HG03469 (cell line): ENCODE data around the gene CDH11.

Source experiments
- ATAC-seq: cut with Tn5 transposase; IDR thresholded peaks from one replicate; pipeline ENCODE4 v1.9.1; 2021; ENCODE audit warnings: mild to moderate bottlenecking, moderate library complexity, moderate number of reproducible peaks; ENCODE audit not compliant: unreplicated experiment

Gene CDH11, protein sequence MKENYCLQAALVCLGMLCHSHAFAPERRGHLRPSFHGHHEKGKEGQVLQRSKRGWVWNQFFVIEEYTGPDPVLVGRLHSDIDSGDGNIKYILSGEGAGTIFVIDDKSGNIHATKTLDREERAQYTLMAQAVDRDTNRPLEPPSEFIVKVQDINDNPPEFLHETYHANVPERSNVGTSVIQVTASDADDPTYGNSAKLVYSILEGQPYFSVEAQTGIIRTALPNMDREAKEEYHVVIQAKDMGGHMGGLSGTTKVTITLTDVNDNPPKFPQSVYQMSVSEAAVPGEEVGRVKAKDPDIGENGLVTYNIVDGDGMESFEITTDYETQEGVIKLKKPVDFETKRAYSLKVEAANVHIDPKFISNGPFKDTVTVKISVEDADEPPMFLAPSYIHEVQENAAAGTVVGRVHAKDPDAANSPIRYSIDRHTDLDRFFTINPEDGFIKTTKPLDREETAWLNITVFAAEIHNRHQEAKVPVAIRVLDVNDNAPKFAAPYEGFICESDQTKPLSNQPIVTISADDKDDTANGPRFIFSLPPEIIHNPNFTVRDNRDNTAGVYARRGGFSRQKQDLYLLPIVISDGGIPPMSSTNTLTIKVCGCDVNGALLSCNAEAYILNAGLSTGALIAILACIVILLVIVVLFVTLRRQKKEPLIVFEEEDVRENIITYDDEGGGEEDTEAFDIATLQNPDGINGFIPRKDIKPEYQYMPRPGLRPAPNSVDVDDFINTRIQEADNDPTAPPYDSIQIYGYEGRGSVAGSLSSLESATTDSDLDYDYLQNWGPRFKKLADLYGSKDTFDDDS

DNA sequence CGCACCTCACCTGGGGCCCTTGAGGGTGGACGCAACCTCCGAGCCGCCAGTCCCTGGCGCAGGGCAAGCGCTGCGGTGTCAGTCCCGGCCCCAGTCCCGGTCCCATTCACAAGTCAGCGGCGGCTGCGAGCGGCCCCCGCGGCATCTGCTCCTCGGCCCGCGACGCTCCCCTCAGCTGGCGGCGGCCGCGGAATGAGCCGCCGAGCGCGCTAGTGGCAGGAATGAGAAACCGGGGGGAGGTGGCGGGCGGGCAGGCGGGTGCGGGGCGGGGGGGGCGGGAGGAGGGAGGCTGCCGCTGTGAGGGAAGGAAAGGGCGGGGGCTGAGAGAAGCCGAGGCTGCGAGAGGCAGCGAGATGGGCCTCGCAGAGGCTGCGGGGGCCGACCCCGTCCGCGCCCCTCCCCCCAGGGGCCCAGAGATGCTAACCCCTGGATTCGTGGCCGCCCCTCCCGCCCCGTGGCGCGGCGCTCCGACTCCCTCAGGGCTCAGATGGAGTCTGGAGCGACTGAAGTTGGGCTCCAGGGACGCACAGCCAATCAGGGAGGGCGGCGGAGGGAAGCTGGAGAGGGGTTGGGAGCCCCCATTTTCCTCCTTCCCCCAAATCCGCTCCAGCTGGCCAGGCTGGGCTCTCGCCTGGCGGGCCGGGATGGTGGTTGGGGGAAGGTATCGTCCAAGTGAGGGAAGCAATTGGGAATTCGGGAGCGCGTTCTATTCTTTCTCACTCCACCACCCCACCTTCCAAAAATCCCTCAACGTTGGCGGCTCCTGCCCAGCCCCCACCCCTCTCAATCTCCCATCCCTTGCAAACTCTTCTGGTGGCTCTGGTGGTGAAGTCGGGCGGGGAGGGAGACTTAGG, at the start of gene CDH11:
Gene CDH11, minus strand, starts transcription at position 194 of the 854 bp plus-strand sequence. CDS start 117,194 bp downstream, outside the sequence.
- no peak for ATAC-seq

GRCh38 chr16:65154321-65154720, 32.5 kb upstream of the CDH11 start:
- no peak for ATAC-seq

GRCh38 chr16:65153365-65154105, 31.7 kb upstream of the CDH11 start:
- ATAC-seq, result no peak

DNA sequence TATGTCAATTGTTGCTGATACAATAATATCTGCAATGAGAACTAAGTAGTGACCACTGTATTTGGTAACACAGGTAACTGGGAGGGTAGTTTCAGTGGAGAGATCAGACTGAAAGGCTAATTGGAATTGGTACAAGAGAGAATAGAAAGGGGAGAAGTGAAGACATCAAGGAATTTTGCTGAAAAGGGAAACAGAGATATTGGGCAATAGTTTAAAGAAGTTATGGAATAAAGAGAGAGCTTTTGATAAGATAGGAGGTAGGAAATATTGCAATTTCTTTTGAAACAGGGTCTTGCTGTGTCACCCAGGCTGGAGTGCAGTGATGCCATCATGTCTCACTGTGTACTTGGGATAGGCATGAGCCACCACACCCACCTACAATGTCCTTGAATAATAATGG, 26.9 kb upstream of the CDH11 start:
- ATAC-seq, result no peak

DNA sequence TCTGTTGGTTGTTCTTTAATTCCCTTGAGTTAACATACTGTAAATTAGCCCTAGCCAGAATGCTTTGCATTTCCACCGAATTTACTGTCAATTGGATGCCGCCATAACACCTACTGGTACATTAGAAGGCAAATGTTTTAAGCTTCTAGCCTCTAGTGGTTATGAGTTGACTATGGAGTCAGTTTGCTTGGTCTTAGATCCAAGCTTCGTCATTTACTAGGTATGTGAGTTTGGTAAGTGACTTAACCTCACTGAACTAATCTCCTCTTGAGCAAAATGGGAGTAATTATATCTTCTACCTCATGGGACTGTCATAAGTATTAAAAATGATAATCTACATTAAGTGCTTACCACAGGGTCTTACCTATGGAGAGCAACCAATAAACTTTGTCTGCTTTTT, 20.4 kb upstream of the CDH11 start:
- ATAC-seq, result no peak

- no peak for ATAC-seq
Observed at GRCh38 chr16:65136681-65137080, 14.8 kb upstream of the CDH11 start.

DNA sequence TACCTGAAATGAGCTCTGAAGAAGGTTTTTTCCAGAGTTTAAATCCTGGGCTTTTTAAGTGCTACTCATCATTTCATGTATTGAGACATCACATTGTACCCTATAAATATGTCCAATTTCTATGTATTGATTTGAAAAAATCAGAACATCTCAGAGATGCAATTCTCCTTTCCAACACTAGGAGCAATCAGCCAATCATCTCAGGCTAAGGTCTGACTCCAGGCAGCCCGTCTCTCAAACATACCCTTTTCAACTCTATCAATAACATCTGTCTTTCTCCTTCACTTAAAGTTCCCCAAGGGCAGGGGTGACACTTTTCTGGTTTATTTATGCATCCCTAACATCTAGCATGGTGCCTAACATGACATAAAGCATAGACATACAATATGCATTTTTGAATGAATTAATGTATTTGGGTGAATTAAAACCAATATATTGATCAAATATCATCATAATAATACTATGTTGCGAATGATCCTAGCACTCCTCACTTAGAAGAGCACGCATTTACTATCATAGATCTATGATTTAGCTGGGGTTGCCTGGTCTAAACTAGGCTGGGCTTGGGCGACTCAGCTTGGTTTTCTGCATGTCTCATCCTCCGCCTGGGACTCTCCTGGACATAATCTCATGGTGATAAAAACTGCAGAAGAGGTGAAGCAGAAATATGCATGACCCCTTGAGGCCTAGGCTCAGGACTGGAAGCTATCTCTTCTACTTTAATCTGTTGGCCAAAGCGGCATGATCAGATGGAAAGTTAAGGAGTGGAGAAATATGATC, 5.2 kb upstream of the CDH11 start:
- ATAC-seq, result no peak

DNA sequence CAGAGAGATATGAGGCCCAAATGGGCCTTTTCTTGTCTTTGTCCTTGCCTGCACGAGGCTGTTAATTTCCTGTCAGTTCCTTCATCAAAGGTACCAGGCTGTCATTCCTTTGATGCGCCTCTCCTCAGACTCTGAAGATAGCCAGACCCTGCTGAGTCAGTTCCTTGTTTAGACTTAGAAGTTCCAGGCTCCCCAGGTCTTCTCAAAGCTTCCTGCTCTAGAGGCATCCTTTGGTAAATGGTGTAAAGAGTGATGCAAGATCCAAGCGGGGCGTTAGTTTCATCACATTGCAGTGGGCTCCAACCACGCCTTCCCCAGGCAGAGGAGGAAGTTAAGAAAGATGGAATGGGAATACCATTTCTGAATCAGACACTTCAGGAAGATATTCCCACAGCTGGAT, 4.0 kb upstream of the CDH11 start:
- no peak for ATAC-seq

- ATAC-seq, result no peak
Observed at GRCh38 chr16:65125322-65125721, 3.5 kb upstream of the CDH11 start.

DNA sequence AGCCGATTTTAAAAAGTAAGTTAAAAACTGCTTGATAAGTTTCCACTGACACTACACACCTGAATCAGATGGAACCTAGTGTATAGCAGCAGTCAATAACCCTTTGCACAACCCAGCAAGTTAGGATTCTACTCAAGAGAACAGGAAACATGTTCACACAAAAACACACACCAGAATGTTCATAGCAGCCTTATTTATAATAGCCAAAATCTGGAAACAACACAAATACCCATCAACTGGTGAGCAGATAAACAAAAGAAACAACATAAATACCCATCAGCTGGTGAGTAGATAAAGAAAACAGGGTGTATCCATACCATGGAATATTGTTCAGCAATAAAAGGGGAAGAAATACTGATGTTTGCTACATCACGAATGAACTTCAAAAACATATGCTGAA, 2.7 kb upstream of the CDH11 start:
- no peak for ATAC-seq

GRCh38 chr16:65124212-65124548, 2.3 kb upstream of the CDH11 start:
- no peak for ATAC-seq

GRCh38 chr16:65123396-65124211, 1.7 kb upstream of the CDH11 start:
- no peak for ATAC-seq

GRCh38 chr16:65122724-65123395, 997 bp upstream of the CDH11 start:
- ATAC-seq, result no peak

GRCh38 chr16:65120831-65121721, 787 bp downstream of the CDH11 start:
- ATAC-seq, result no peak

DNA sequence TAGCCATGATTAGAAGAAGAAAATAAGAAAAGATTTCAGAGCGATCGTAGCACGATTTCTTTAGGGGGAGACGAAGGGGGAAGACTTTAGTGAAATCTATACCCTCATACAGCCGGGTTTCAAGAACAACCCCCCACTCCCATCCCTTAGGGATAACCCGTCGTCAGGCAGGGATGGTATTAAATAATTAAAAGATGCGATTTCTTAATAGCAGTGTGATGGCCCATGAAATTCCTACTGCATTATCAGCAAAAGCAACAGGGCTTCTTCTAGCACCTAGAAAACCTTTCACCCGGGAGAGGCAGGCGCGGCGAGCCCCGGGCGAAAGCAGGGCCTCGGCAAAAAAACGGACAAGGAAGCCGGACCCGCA, 1.4 kb downstream of the CDH11 start:
- ATAC-seq, result no peak

DNA sequence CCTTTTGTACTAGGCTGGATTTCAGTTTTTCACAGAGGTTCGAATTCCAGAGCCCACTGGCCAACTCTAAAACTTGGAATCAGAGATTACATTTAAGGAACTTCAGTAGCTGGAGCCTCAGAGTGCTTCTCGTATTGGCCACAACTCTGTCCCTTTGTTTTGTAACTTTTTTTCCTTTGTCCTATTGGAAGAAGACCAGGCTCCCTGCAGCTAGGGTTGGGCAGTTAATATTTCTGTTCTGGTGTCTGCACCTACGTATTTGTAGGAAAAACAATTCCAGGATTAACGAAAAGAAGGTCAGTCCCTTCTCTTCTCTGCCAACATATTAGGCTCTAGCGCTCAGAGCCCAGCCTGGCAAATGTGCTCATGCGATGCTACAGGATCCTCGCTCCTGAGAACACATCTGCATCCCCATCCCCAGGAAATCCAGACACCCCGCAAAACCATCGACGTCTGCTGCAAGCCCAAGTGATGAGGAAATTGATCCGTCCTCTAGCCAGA, 1.9 kb downstream of the CDH11 start:
- no peak for ATAC-seq

- ATAC-seq, result no peak
Observed at GRCh38 chr16:65119435-65119834, 2.4 kb downstream of the CDH11 start.
